IPS-18c (cell line): ENCODE results near the gene NLN.
"Not testable (repeated sequence)": the region's sequence is repeated elsewhere in the genome, so short reads cannot be mapped to it uniquely, and the experiment has no call there.

ENCODE experiments used
- H3K4me3 ChIP-seq: 2 replicates; pipeline ENCODE4 v1.7.0; 2013; ENCODE audit warnings: low read depth, mild to moderate bottlenecking, low read length, moderate library complexity; ENCODE audit not compliant: insufficient read depth
- H3K9me3 ChIP-seq: one replicate; pipeline ENCODE4 v1.6.1; 2013; ENCODE audit warnings: mild to moderate bottlenecking, low read length, moderate library complexity; ENCODE audit not compliant: control insufficient read depth, insufficient read depth

Gene NLN

GRCh38 chr5:65866837-65867521, 145.0 kb downstream of the NLN start:
- Histone ChIP-seq H3K9me3 (no peaks in the 10 kb centered on the region), H3K4me3 (no peak overlapping the region)

GRCh38 chr5:65867542-65868195, 145.7 kb downstream of the NLN start:
- Histone ChIP-seq H3K4me3 (no peak overlapping the region), H3K9me3 (no peaks in the 10 kb centered on the region)

GRCh38 chr5:65868509-65868908, 146.5 kb downstream of the NLN start:
- Histone ChIP-seq H3K9me3 (no peaks in the 10 kb centered on the region), H3K4me3 (no peak overlapping the region)

- H3K4me3 ChIP-seq: no peak overlapping the region
- no peaks in the 10 kb centered on the region for H3K9me3 ChIP-seq
Measured at GRCh38 chr5:65871182-65871581, 149.2 kb downstream of the NLN start.

- not testable (repeated sequence) for H3K4me3 ChIP-seq, H3K9me3 ChIP-seq
Measured at GRCh38 chr5:65871776-65872175, 149.8 kb downstream of the NLN start.

GRCh38 chr5:65873181-65873750, 151.3 kb downstream of the NLN start:
- no peak overlapping the region for H3K4me3 ChIP-seq
- no peaks in the 10 kb centered on the region for H3K9me3 ChIP-seq

- no peaks in the 10 kb centered on the region for H3K9me3 ChIP-seq
- H3K4me3 ChIP-seq: no peak overlapping the region
Measured at GRCh38 chr5:65874241-65874640, 152.2 kb downstream of the NLN start.

GRCh38 chr5:65876496-65876895, 154.5 kb downstream of the NLN start:
- Histone ChIP-seq H3K4me3 (no peak overlapping the region), H3K9me3 (no peaks in the 10 kb centered on the region)

GRCh38 chr5:65876970-65877369, 155.0 kb downstream of the NLN start:
- H3K4me3 ChIP-seq: no peak overlapping the region
- H3K9me3 ChIP-seq: no peaks in the 10 kb centered on the region
